ENCODE measurements around the gene E2F2.

The E2F2 gene

DNA sequence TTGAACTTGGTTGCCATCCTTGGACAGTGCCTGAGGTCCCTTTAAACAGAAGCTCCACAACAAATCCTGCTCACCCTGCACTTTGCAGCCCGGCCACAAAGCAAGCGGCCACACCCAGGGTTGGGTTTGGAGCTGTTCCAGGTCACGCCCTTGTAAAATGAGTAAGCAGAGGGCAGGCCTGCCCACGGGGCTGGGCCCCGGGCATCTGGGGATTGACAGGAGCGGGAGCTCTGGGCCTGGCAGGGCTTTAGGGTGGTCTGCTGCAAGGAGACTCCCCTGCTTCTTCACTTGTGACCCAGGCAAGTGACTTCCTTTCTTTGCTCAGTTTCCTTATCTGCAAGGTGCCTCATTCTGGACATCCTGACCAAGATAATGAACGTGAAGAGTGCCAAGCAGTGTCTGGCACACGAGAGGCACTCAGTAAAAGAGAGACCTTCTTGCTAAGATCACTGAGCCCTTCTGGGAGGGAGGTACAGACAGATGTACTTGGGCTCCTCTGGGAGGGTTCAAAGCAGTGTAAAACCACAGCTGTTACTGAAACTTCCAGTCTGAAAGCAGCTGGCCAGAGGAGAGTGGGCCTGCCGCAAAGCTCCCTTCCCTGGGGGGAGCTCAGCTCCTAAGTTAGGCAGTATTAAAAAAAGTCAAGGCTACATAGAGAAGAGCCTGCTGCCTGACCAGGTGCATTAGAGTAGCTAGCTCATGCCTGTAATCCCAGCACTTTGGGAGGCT lies 2.6 kb downstream of the E2F2 start:
- CTCF ChIA-PET: interaction anchor here (1.0 to 12.7 kb wide), 8 partner anchors 9 to 137 kb away, joined by 3 to 161 read pairs (median 10); no protein-coding TSS in a partner anchor
- H3K4me3 ChIP-seq (ENCODE audit: low read depth, low read length): no peak overlapping the region
- POLR2A ChIA-PET: no interaction called here
- TF ChIP-seq, protein P1, sequence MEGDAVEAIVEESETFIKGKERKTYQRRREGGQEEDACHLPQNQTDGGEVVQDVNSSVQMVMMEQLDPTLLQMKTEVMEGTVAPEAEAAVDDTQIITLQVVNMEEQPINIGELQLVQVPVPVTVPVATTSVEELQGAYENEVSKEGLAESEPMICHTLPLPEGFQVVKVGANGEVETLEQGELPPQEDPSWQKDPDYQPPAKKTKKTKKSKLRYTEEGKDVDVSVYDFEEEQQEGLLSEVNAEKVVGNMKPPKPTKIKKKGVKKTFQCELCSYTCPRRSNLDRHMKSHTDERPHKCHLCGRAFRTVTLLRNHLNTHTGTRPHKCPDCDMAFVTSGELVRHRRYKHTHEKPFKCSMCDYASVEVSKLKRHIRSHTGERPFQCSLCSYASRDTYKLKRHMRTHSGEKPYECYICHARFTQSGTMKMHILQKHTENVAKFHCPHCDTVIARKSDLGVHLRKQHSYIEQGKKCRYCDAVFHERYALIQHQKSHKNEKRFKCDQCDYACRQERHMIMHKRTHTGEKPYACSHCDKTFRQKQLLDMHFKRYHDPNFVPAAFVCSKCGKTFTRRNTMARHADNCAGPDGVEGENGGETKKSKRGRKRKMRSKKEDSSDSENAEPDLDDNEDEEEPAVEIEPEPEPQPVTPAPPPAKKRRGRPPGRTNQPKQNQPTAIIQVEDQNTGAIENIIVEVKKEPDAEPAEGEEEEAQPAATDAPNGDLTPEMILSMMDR (IDR thresholded peaks at IDR 0.05; ENCODE audit: insufficient read depth, low read length, missing control alignments): no peak
- no peak for DNase-seq (ENCODE audit: low read depth, low spot score)

DNA sequence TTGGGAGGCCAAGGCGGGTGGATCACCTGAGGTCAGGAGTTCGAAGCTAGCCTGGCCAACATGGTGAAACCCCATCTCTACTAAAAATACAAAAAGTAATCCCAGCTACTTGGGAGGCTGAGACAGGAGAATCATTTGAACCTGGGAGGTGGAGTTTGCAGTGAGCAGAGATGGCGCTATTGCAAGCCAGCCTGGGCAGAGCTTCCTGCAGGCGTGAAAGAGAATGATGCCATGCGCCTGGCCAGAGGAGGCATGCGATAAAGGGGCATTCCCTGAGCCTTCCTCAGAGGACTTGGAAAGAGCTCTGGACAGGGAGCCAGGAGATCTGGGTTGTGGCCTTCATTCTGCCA lies 3.2 kb downstream of the E2F2 start:
- CTCF ChIA-PET: interaction anchor here (1.0 to 12.7 kb wide), 6 partner anchors 8 to 137 kb away, joined by 5 to 161 read pairs (median 14); no protein-coding TSS in a partner anchor

DNA sequence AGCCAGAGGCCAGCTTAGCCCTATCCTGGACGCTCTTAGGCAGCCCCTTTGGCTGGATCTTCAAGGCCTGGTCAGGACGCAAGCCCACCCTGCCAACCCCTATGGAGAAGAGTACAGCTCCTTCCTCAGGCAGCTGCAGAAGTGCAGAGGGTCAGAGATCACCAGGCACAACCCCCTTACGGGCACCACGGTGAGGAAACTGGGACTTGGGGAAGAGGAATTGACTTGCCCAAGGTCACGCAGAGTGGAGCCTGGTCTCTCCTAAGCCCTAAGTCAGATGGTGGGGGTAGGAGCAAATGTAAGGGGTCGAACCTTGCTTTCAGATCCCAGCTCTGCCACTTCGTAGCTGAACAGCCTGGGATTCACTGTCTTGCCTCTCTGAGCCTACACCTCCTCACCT lies 3.7 kb downstream of the E2F2 start:
- H3K4me3 ChIP-seq (ENCODE audit: low read depth, low read length): no peak overlapping the region
- TF ChIP-seq, protein P1 (IDR thresholded peaks at IDR 0.05; ENCODE audit: insufficient read depth, low read length, missing control alignments): no peak
- ChIA-PET POLR2A (no interaction called here), CTCF (interaction anchor here (1.0 to 12.7 kb wide), 5 partner anchors 8 to 110 kb away, joined by 5 to 161 read pairs (median 16); no protein-coding TSS in a partner anchor)
- no peak for DNase-seq (ENCODE audit: low read depth, low spot score)

More for the DNA sequence above, 3.2 kb downstream of the E2F2 start:
- DNase-seq (ENCODE audit: low read depth, low spot score): no peak
- TF ChIP-seq, protein P1 (IDR thresholded peaks at IDR 0.05; ENCODE audit: insufficient read depth, low read length, missing control alignments): no peak
- H3K4me3 ChIP-seq (ENCODE audit: low read depth, low read length): no peak overlapping the region
- POLR2A ChIA-PET: no interaction called here

- ChIA-PET CTCF (interaction anchor here (1.0 to 12.7 kb wide), 5 partner anchors 15 to 111 kb away, joined by 3 to 161 read pairs (median 16); no protein-coding TSS in a partner anchor), POLR2A (no interaction called here)
- TF ChIP-seq, protein P1 (IDR thresholded peaks at IDR 0.05; ENCODE audit: insufficient read depth, low read length, missing control alignments): no peak
- no peak overlapping the region for H3K4me3 ChIP-seq (ENCODE audit: low read depth, low read length)
- no peak for DNase-seq (ENCODE audit: low read depth, low spot score)
Measured at GRCh38 chr1:23526329-23527041, 4.5 kb downstream of the E2F2 start.

GRCh38 chr1:23525558-23526250 lies 5.3 kb downstream of the E2F2 start:
- DNase-seq (ENCODE audit: low read depth, low spot score): no peak
- no peak overlapping the region for H3K4me3 ChIP-seq (ENCODE audit: low read depth, low read length)
- TF ChIP-seq, protein P1 (IDR thresholded peaks at IDR 0.05; ENCODE audit: insufficient read depth, low read length, missing control alignments): no peak
- POLR2A ChIA-PET: no interaction called here
- CTCF ChIA-PET: interaction anchor here (1.0 to 12.7 kb wide), 6 partner anchors 15 to 114 kb away, joined by 3 to 161 read pairs (median 5); no protein-coding TSS in a partner anchor
